ENCODE measurements around the gene C11orf86.

DNA sequence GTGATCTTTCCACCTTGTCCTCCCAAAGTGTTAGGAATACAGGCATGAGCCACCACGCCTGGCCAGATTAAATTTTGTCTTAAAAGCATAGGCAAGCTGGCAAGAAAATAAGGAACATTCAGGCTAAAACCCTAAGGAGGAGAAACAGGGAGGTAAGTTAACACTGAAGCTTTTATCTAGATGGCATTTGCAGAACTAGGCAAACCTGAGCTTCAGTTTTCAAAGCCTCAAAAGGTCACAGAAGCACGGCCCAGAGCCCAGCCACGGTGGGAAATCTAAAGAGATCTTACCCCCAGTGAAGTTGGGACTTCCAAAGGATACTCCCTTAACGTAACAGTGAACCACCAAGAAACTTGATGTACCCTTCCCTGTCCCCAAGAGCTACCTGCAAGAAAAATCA, 45.4 kb upstream of the C11orf86 start:
- TF ChIP-seq POLR2A (IDR thresholded peaks at IDR 0.05) = no peak
- TF ChIP-seq, protein P1, sequence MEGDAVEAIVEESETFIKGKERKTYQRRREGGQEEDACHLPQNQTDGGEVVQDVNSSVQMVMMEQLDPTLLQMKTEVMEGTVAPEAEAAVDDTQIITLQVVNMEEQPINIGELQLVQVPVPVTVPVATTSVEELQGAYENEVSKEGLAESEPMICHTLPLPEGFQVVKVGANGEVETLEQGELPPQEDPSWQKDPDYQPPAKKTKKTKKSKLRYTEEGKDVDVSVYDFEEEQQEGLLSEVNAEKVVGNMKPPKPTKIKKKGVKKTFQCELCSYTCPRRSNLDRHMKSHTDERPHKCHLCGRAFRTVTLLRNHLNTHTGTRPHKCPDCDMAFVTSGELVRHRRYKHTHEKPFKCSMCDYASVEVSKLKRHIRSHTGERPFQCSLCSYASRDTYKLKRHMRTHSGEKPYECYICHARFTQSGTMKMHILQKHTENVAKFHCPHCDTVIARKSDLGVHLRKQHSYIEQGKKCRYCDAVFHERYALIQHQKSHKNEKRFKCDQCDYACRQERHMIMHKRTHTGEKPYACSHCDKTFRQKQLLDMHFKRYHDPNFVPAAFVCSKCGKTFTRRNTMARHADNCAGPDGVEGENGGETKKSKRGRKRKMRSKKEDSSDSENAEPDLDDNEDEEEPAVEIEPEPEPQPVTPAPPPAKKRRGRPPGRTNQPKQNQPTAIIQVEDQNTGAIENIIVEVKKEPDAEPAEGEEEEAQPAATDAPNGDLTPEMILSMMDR (IDR thresholded peaks at IDR 0.05) = no peak

All from testis (tissue), 2 donors.